Activated CD4-positive, alpha-beta T cell treated with anti-CD3 and anti-CD28 coated beads, Interleukin-2, amount 50 U/mL, for 4 hours (primary cell): Measurements from ENCODE around the gene ASIC2.

ENCODE experiments used
- DNase-seq, 2 experiments: peaks; one replicate each; pipeline ENCODE4 v3.0.0-alpha.2; 2020

The ASIC2 gene

GRCh38 chr17:33292981-33293867, at the start of gene ASIC2:
TSS of gene ASIC2 (minus strand) at chr17:33293295.
- DNase-seq: no peak

- no peak for DNase-seq
These were observed 48.9 kb upstream of the ASIC2 start for GRCh38 chr17:33342025-33342424.

- DNase-seq: no peak
These were observed 45.1 kb upstream of the ASIC2 start for GRCh38 chr17:33338242-33338641.

GRCh38 chr17:33335491-33336173, 42.5 kb upstream of the ASIC2 start:
- no peak for DNase-seq

GRCh38 chr17:33334703-33335102, 41.6 kb upstream of the ASIC2 start:
- no peak for DNase-seq

GRCh38 chr17:33330877-33331276, 37.8 kb upstream of the ASIC2 start:
- DNase-seq: no peak

- DNase-seq: no peak
These were observed 35.0 kb upstream of the ASIC2 start for GRCh38 chr17:33328129-33328528.

- no peak for DNase-seq
These were observed 31.6 kb upstream of the ASIC2 start for GRCh38 chr17:33324736-33325135.

- DNase-seq: no peak
These were observed 29.0 kb upstream of the ASIC2 start for GRCh38 chr17:33322063-33322462.

- DNase-seq: no peak
These were observed 25.1 kb upstream of the ASIC2 start for GRCh38 chr17:33318241-33318640.

- no peak for DNase-seq
These were observed 23.7 kb upstream of the ASIC2 start for GRCh38 chr17:33316746-33317145.

GRCh38 chr17:33310296-33310695, 17.2 kb upstream of the ASIC2 start:
- no peak for DNase-seq

GRCh38 chr17:33303254-33303653, 10.2 kb upstream of the ASIC2 start:
- DNase-seq: no peak

- DNase-seq: no peak
These were observed 9.3 kb upstream of the ASIC2 start for GRCh38 chr17:33302394-33302793.

- DNase-seq: no peak
These were observed 7.1 kb upstream of the ASIC2 start for GRCh38 chr17:33300241-33300640.

GRCh38 chr17:33299115-33299514, 6.0 kb upstream of the ASIC2 start:
- no peak for DNase-seq

GRCh38 chr17:33297643-33298042, 4.5 kb upstream of the ASIC2 start:
- DNase-seq: no peak

GRCh38 chr17:33294994-33295393, 1.9 kb upstream of the ASIC2 start:
- DNase-seq: no peak

- DNase-seq: no peak
These were observed 704 bp downstream of the ASIC2 start for GRCh38 chr17:33292201-33292980.

GRCh38 chr17:33291248-33292200, 1.6 kb downstream of the ASIC2 start:
- no peak for DNase-seq

GRCh38 chr17:33290253-33290652, 2.8 kb downstream of the ASIC2 start:
- no peak for DNase-seq

GRCh38 chr17:33288954-33289353, 4.1 kb downstream of the ASIC2 start:
- DNase-seq: no peak
